ENCODE results near the gene HOOK1.

The HOOK1 gene

GRCh38 chr1:59814901-59815825, at the start of gene HOOK1:
Gene HOOK1 (plus strand): TSS chr1:59814949. CDS start chr1:59815118, 169 bp downstream.
- DNase-seq = peak; percentile 17

GRCh38 chr1:59765011-59765730, 49.6 kb upstream of the HOOK1 start:
- no peak for DNase-seq

GRCh38 chr1:59766227-59766855, 48.4 kb upstream of the HOOK1 start:
- DNase-seq = no peak

DNA sequence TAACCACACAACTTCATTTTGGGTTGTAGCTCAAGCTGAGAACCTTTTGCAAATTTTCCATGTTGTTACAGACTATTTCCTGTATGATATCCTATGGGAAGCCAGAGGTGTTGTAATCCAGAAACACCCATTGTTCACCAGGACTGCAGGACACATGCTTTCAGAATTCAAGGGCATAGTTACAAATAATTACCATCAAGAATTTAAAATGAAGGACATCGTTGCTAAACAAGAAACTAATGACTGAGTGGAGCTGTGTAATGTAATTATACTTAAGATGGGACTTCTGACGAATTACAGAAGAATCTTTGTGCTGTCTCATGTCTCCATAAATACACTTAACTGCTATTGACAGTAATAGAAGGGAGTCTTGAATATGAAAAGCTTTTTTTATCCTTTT, 47.6 kb upstream of the HOOK1 start:
- no peak for DNase-seq

DNA sequence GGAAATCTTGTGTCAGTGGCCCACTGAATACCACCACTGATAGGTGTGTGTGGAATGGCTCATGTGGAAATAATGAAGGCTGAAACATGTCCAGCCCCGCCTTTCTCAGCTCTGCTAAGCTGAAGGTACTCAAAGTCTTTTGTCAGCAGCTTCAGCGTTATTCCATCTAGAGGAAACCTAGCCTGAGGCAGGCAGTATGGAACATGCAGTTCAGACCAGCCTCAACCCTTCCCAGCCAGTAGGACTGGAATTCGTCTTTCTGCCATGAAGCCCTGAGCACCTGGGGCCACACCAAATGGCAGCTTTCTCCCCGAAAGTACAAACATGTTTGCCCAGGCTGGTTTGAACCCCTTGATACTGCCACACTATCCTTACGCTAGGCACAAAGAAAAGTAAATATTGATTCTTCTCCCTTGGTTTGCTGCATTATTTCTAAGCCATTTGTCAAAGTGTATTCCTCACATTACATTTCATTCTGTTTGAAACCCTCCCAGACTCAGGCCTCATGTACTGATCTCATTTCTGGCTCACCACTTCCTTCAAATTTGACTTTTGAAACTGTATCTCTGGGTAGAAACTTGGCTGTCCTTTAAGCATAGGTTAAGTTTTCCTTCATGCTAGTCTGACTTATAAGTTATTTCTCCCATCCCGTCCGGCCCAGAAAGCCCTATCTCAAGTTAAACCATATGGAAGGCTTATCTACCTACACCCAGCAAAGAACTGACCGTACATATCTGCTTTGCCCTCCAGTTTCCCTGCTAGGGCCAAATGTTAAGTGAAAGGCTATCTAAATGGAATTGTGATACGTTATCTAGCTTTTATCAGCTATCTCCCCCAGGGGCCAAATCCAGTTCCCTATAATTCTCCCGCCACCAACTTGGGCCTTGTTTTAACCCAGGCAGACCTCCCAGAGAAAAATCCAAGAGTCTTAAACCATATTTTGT, 45.7 kb upstream of the HOOK1 start:
- DNase-seq = no peak

DNA sequence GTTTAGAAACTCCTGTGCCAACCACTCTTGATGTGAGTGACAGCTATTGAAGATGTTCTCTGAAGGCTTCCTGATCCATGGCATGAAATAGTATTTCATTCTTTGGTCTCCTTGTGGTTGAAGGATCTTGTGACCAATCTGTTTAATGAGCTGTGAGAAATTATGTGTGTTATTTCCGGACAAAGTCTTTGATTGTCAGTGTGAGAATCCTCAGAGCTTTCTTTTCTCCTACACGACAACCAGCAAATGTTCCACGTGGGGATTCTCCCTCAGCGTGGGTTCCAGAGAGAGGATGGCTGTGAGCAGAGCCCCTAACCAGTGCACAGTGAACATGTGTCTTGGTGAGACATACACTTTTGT, 45.0 kb upstream of the HOOK1 start:
- DNase-seq = no peak

DNA sequence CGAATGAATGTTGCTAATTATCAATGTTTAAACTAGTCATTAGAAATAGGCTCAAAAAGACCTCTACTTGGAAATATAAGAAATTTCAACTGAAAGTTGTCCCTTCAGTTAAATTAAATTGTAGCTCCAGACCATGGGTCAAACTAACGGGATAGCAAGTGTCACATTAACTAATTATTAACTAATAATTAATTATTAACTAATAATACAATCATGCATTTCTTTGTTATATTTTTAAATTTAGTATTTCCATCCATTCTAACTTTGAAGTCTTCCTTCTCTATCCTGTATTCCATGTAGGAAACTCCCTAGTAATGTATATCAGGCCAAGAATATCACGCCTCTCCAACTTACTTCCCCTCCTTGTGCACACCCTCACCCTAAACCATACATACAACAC, 43.4 kb upstream of the HOOK1 start:
- no peak for DNase-seq

GRCh38 chr1:59775480-59775879, 39.3 kb upstream of the HOOK1 start:
- DNase-seq = no peak

GRCh38 chr1:59776960-59777852, 37.5 kb upstream of the HOOK1 start:
- DNase-seq = no peak

GRCh38 chr1:59779949-59780348, 34.8 kb upstream of the HOOK1 start:
- DNase-seq = peak; percentile 60

GRCh38 chr1:59788825-59789224, 25.9 kb upstream of the HOOK1 start:
- DNase-seq = no peak

GRCh38 chr1:59798600-59798999, 16.1 kb upstream of the HOOK1 start:
- DNase-seq = no peak

DNA sequence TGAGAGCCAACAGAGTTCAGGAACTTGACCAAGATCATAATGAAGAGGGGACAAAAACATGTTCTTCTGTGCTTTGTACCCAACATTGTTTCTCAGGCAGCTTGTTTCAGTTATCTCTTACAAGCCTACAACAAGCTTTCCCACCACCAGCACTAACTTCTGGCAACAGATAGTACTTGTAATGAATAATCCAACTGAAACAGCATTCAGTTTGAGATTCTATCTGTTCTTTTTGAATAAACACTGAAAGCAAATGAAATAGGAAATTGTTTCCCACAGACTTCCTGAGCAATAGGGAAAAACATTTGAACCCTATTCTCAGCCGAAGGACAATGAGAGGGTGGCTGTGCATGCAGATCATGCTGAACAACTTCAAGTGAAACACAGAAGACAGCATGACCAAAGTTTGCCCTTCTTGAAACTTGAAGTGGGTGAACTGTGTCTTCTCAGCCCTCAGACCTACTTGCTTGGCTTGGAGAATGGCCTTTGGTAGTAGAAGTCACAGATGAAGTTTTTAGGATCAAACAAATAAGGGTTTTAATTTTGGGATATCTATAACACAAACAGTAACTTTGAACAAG, 11.2 kb upstream of the HOOK1 start:
- DNase-seq = peak; percentile 68

GRCh38 chr1:59804301-59804700, 10.4 kb upstream of the HOOK1 start:
- DNase-seq = no peak

GRCh38 chr1:59805554-59805953, 9.2 kb upstream of the HOOK1 start:
- no peak for DNase-seq

GRCh38 chr1:59814180-59814900, 409 bp upstream of the HOOK1 start:
- peak; percentile 91 for DNase-seq

GRCh38 chr1:59815892-59816291, 1.1 kb downstream of the HOOK1 start:
- DNase-seq = no peak

- no peak for DNase-seq
These were observed 1.6 kb downstream of the HOOK1 start for GRCh38 chr1:59816318-59816878.

DNA sequence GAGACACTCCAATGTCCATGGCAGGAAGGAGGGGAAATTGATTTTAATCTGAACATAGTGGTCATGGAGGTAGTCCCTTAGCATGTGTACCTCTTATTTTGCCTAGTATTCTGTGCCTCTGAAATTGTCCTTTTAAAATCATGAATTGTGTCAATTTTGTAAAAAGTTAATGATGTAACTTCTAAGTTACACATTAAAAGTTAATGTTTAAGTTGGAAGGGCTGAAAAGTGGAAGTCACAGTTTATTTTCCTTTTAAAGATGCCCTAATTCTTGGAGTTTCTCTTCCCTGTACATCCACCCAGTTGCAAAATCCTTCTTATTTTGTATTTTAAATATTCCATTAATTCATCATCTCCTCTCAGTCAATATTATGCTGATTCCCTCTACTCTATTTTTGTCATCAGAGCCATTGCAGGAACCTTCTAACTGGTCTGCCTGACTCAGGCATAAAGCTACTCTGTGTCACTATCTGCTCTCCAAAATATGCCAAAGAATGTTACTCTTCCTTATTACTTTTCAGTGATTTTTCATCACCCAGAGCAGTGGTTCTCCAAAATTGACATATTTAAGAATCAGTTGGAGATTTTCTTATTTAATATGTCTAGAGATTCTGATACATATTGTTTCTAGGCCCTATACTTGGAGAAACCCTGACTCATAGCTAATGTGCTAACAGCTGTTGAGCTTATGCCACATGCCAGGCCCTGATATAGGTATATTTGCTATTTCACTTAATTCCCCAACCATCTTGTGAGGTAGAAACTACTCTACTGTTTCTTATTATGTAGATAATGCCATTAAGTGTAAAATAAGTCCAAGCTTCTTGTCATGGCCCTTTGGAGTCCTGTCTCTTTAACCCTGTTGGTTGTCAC, 5.1 kb downstream of the HOOK1 start:
- no peak for DNase-seq
